Lung (tissue), 12 donors: Measurements from ENCODE around the gene GNRHR. TPM values are rescaled to one million over a fixed set of nuclear protein-coding genes. Genes with fewer than 3 reads are reported as not detected.

Experiments
- ATAC-seq: fragments of 200-7000 bp; cut with Tn5 transposase; one replicate; pipeline ENCODE4 v1.9.1; 2020; ENCODE audit warnings: moderate number of reproducible peaks; ENCODE audit not compliant: insufficient read depth, low FRiP score
- DNase-seq, 3 donors: peaks; one replicate each; pipeline ENCODE4 v3.0.0-alpha.2; 2013 to 2017
- H3K27ac ChIP-seq, 2 donors: one replicate each; pipeline ENCODE4 v1.5.1; 2013; ENCODE audit warnings: mild to moderate bottlenecking in 2 of 2, moderate library complexity in 2 of 2, control low read depth in 1 of 2, inconsistent platforms in 1 of 2, low read depth in 1 of 2, low read length in 1 of 2
- H3K27me3 ChIP-seq, 3 donors: one replicate each; pipeline ENCODE4 v1.5.1; 2013; ENCODE audit warnings: low read length in 2 of 3; ENCODE audit not compliant: control insufficient read depth in 3 of 3, insufficient read depth in 3 of 3
- H3K36me3 ChIP-seq, 4 donors: one replicate each; pipeline ENCODE4 v1.5.1; 2013; ENCODE audit warnings: low read length in 4 of 4, mild to moderate bottlenecking in 1 of 4, moderate library complexity in 1 of 4; ENCODE audit not compliant: control insufficient read depth in 4 of 4, insufficient read depth in 4 of 4
- H3K4me1 ChIP-seq, 5 donors: one replicate each; pipeline ENCODE4 v1.5.1; 2013; ENCODE audit warnings: low read length in 5 of 5, mild to moderate bottlenecking in 2 of 5, moderate library complexity in 1 of 5; ENCODE audit not compliant: control insufficient read depth in 5 of 5, insufficient read depth in 5 of 5
- H3K4me3 ChIP-seq: one replicate; pipeline ENCODE4 v1.5.1; 2013; ENCODE audit warnings: mild to moderate bottlenecking, control low read depth, moderate library complexity
- H3K9ac ChIP-seq, 2 donors: one replicate each; pipeline ENCODE4 v1.5.1; 2013; ENCODE audit warnings: low read length in 2 of 2, control low read depth in 1 of 2; ENCODE audit not compliant: insufficient read depth in 1 of 2
- H3K9me3 ChIP-seq, 4 donors: one replicate each; pipeline ENCODE4 v1.5.1; 2013; ENCODE audit warnings: low read length in 3 of 4, mild to moderate bottlenecking in 1 of 4, moderate library complexity in 1 of 4; ENCODE audit not compliant: control insufficient read depth in 4 of 4, insufficient read depth in 3 of 4
- CTCF ChIP-seq: IDR thresholded peaks from 2 replicates; pipeline ENCODE4 v1.5.1; 2012; ENCODE audit warnings: mild to moderate bottlenecking; ENCODE audit errors: control extremely low read depth, extremely low read depth
- WGBS, 2 donors: extraction: QIAGEN DNeasy Blood & Tissue Kit; methylation state at CpG; one replicate each; pipeline ENCODE4 v1.1.7; 2013; 5-methylcytosine and 5-hydroxymethylcytosine counted together
- polyA plus RNA-seq, 2 donors: library from polyadenylated mRNA; stranded (reverse); fragments of 200-250 nt; gene quantifications; one replicate each; pipeline ENCODE4 v1.2.1, GENCODE V29; 2013
- total RNA-seq, 2 donors: library from RNA; depleted of rRNA in 1 of 2; stranded (reverse); fragments of >200 nt in 1 of 2; gene quantifications; one replicate each; pipeline ENCODE4 v1.2.1, GENCODE V29; 2014 to 2021
- donor health status: control.
- donor health status: control.
- donor health status: Bipolar disorder and iron deficiency.
- donor health status: healthy.
- donor health status: DM: yes; HTN: yes; CAD: no.

The GNRHR gene
- total and polyA plus RNA-seq, 4 donors = not detected

GRCh38 chr4:67727124-67727850 lies 26.9 kb downstream of the GNRHR start:
- Histone ChIP-seq H3K4me3 (no peak overlapping the region), H3K36me3 (peaks cover 0 to 2% (median under 1%) of the 10 kb centered on the region in 4 donors), H3K27ac (no peak overlapping the region), H3K27me3 (no peaks in the 10 kb centered on the region), H3K9me3 (peaks cover 0 to 2% (median 0%) of the 10 kb centered on the region in 4 donors), H3K4me1 (no peaks in the 10 kb centered on the region), H3K9ac (no peak overlapping the region)
- DNase-seq (no peak), ATAC-seq (no peak)
- TF ChIP-seq CTCF = no peak
- 55 to 60% methylated on average over 4 of the region's 4 CpGs for WGBS, 2 donors

GRCh38 chr4:67725981-67726380 lies 28.2 kb downstream of the GNRHR start:
- ATAC-seq (no peak), DNase-seq (no peak)
- Histone ChIP-seq H3K36me3 (peaks cover 0 to 2% (median under 1%) of the 10 kb centered on the region in 4 donors), H3K4me3 (no peak overlapping the region), H3K9ac (no peak overlapping the region), H3K27ac (no peak overlapping the region), H3K4me1 (peaks cover 0 to 2% (median 0%) of the 10 kb centered on the region in 5 donors), H3K27me3 (no peaks in the 10 kb centered on the region), H3K9me3 (peaks cover 0 to 2% (median 0%) of the 10 kb centered on the region in 4 donors)
- TF ChIP-seq CTCF = no peak
- WGBS, 2 donors = 92 to 94% methylated on average over 4 of the region's 4 CpGs

- no peak overlapping the region for H3K4me3 ChIP-seq
- DNase-seq = no peak
- H3K9ac ChIP-seq = no peak overlapping the region
- no peak for ATAC-seq
- no peak overlapping the region for H3K27ac ChIP-seq
- peaks cover 0 to 2% (median 0%) of the 10 kb centered on the region in 5 donors for H3K4me1 ChIP-seq
- no peak for TF ChIP-seq CTCF
- H3K36me3 ChIP-seq = peaks cover 0 to 7% (median 1%) of the 10 kb centered on the region in 4 donors
- 97 to 98% methylated on average over 1 of the region's 1 CpG for WGBS, 2 donors
- peaks cover 0 to 2% (median 0%) of the 10 kb centered on the region in 4 donors for H3K9me3 ChIP-seq
- H3K27me3 ChIP-seq = no peaks in the 10 kb centered on the region
Observed at GRCh38 chr4:67725132-67725531, 29.1 kb downstream of the GNRHR start.

- ATAC-seq (no peak), DNase-seq (no peak)
- H3K27me3 ChIP-seq = no peaks in the 10 kb centered on the region
- WGBS, 2 donors = 89 to 94% methylated on average over 10 of the region's 10 CpGs
- peaks cover 0 to 2% (median 0%) of the 10 kb centered on the region in 5 donors for H3K4me1 ChIP-seq
- H3K9me3 ChIP-seq = peaks cover 0 to 2% (median 0%) of the 10 kb centered on the region in 4 donors
- TF ChIP-seq CTCF = no peak
- H3K27ac ChIP-seq = no peak overlapping the region
- peaks cover 0 to 5% (median 0%) of the 10 kb centered on the region in 4 donors for H3K36me3 ChIP-seq
- H3K9ac ChIP-seq = no peak overlapping the region
- no peak overlapping the region for H3K4me3 ChIP-seq
Observed at GRCh38 chr4:67723949-67724348, 30.2 kb downstream of the GNRHR start.
